ENCODE data around the gene ZNF180.

- TF ChIP-seq POLR2A (IDR thresholded peaks at IDR 0.05) (no peak), EP300 (IDR thresholded peaks at IDR 0.05) (no peak), CTCF (IDR thresholded peaks at IDR 0.05) (no peak)
Observed at GRCh38 chr19:44532819-44533218, 32.5 kb upstream of the ZNF180 start.

All from upper lobe of left lung (tissue), 4 donors.